GM12865 (cell line): ENCODE measurements around the gene TRIB2.

ENCODE experiments used
- DNase-seq: peaks from one replicate; pipeline ENCODE4 v3.0.0; 2010; ENCODE audit warnings: low read depth
- H3K4me3 ChIP-seq: 2 replicates; pipeline ENCODE4 v1.5.1; 2011; ENCODE audit warnings: mild to moderate bottlenecking, low read depth, low read length, control low read depth
- TF ChIP-seq, protein P1 (sequence below): IDR thresholded peaks from 2 replicates; pipeline ENCODE4 v1.5.1; 2011; ENCODE audit warnings: low read length, control low read depth, low read depth, inconsistent platforms; ENCODE audit not compliant: insufficient read depth; ENCODE audit errors: missing control alignments

TRIB2 gene

GRCh38 chr2:12739721-12740254 is 23.1 kb downstream of the TRIB2 start:
- no peak for DNase-seq
- no peak overlapping the region for H3K4me3 ChIP-seq
- TF ChIP-seq, protein P1, sequence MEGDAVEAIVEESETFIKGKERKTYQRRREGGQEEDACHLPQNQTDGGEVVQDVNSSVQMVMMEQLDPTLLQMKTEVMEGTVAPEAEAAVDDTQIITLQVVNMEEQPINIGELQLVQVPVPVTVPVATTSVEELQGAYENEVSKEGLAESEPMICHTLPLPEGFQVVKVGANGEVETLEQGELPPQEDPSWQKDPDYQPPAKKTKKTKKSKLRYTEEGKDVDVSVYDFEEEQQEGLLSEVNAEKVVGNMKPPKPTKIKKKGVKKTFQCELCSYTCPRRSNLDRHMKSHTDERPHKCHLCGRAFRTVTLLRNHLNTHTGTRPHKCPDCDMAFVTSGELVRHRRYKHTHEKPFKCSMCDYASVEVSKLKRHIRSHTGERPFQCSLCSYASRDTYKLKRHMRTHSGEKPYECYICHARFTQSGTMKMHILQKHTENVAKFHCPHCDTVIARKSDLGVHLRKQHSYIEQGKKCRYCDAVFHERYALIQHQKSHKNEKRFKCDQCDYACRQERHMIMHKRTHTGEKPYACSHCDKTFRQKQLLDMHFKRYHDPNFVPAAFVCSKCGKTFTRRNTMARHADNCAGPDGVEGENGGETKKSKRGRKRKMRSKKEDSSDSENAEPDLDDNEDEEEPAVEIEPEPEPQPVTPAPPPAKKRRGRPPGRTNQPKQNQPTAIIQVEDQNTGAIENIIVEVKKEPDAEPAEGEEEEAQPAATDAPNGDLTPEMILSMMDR = no peak

DNA sequence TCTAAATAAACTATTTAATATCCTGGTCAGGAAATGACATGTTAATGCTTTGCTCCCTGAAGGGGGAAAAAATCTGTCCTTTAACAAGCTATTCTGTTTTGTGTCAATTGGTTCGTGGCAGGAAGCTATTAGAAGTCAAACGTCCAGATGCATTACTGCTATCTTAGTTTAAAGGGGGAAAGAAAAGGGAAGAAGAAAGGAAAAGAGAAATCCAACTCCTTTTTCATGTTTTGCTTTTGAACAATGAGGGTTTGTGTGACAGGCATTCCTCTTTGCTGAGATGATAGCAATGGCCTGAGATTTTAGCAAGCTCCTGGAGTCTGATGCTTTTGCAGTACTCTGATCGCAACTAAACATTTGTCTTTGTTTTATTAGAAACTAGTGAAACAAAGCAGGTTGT is 24.6 kb downstream of the TRIB2 start:
- no peak overlapping the region for H3K4me3 ChIP-seq
- TF ChIP-seq, protein P1 = no peak
- DNase-seq = no peak

DNA sequence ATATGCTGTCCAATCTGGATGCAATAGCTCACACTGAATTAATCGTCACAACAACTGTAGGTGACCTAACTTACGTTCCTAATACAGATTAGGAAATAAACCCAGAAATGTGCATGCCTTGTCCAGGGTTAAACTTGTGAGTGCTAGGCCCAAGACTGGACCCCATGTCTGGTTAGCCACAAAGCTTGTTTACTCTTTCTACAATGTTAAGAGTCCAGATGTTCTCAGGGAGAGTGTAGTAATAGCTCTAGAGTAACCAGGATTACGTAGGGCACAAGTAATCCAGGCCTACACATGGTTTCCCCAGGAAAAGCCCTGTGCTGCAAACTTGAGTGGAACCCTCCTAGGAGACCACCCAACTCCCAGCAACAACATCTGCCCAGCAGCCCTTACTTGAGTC is 26.2 kb downstream of the TRIB2 start:
- TF ChIP-seq, protein P1 = no peak
- H3K4me3 ChIP-seq = no peak overlapping the region
- DNase-seq = no peak

- DNase-seq = no peak
- TF ChIP-seq, protein P1 = no peak
- no peak overlapping the region for H3K4me3 ChIP-seq
Observed at GRCh38 chr2:12750166-12750905, 33.6 kb downstream of the TRIB2 start.

DNA sequence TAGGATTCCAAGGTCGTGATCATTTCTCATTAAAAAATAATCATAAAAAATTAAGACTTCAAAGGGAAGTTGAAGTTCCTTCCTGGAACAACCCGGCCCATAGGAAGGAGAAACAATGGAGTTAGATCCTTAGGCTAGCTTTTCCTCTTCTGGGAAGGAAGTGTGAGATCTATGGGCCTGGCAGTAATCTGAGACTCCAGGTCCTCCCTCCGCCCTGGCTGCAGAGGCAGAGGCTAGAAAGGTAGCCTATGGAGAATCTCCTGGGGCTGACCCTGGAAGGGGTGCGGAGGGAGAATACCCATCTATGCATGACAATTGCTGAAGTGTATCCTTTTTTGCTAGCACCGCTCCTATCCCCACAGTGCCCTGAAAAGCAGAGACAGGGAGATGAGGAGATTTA is 37.9 kb downstream of the TRIB2 start:
- no peak overlapping the region for H3K4me3 ChIP-seq
- TF ChIP-seq, protein P1 = no peak
- no peak for DNase-seq

DNA sequence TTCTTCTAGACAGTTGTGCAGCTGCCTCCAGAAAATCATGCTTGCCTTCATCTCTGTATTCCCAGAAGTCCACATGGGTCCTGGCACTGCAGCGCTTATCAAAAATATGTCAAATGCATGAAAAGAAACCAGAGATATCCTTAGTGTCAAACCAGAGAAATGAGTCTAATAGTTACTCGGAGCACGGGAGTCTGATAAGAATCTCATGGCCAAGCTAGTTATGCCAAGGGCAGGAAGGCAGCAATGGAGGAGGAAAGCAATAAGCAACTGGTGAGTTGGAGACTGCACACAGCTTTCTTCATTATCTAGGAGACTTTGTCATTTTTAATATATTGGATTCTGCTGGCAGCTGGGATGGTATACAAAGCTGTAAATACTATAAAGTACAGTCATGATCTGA is 38.6 kb downstream of the TRIB2 start:
- no peak for DNase-seq
- no peak overlapping the region for H3K4me3 ChIP-seq
- TF ChIP-seq, protein P1 = no peak

GRCh38 chr2:12759248-12759647 is 42.5 kb downstream of the TRIB2 start:
- H3K4me3 ChIP-seq = no peak overlapping the region
- no peak for DNase-seq
- TF ChIP-seq, protein P1 = no peak
